ENCODE measurements around the gene RNU6-9. TPM values are rescaled to one million over a fixed set of nuclear protein-coding genes. Genes with fewer than 3 reads are reported as not detected.

Gene RNU6-9
- total RNA-seq, 1 experiment from 2014 or later: not detected

- Histone ChIP-seq H3K4me1 (ENCODE audit: control insufficient read depth, insufficient read depth, low read length) (no peaks in the 10 kb centered on the region), H3K27ac (ENCODE audit: low read length) (no peak overlapping the region), H3K4me3 (ENCODE audit: low read depth in 2 of 2, low read length in 2 of 2) (no peak overlapping the region), H3K9me3 (ENCODE audit: control insufficient read depth, insufficient read depth, low read depth, low read length) (no peaks in the 10 kb centered on the region), H3K36me3 (ENCODE audit: control insufficient read depth, insufficient read depth, low read length) (no peaks in the 10 kb centered on the region), H3K27me3 (ENCODE audit: control insufficient read depth, insufficient read depth, low read length) (no peaks in the 10 kb centered on the region)
- no TSS peak for BruUV-seq (replicated peaks)
- TF ChIP-seq CTCF (IDR thresholded peaks at IDR 0.05): no peak
- CTCF ChIA-PET: no interaction called here
- intact Hi-C loops (cut with micrococcal nuclease; ENCODE audit: unreplicated experiment): no loop called here
- ATAC-seq (peak; percentile 37; the same call in 1 of the 2 replicates), DNase-seq (ENCODE audit: low read depth, low spot score) (no peak)
- in situ Hi-C loops (cut with HindIII; ENCODE audit: low pct_unique_long_range_greater_than_20kb, low sequenced_read_pairs): no loop called here
- POLR2A ChIA-PET: no interaction called here
Measured at GRCh38 chr19:897442-898039, 4.3 kb downstream of the RNU6-9 start.

- Histone ChIP-seq H3K4me3 (ENCODE audit: low read depth in 2 of 2, low read length in 2 of 2) (no peak overlapping the region), H3K27ac (ENCODE audit: low read length) (no peak overlapping the region), H3K36me3 (ENCODE audit: control insufficient read depth, insufficient read depth, low read length) (no peaks in the 10 kb centered on the region), H3K9me3 (ENCODE audit: control insufficient read depth, insufficient read depth, low read depth, low read length) (no peaks in the 10 kb centered on the region), H3K4me1 (ENCODE audit: control insufficient read depth, insufficient read depth, low read length) (no peaks in the 10 kb centered on the region), H3K27me3 (ENCODE audit: control insufficient read depth, insufficient read depth, low read length) (no peaks in the 10 kb centered on the region)
- no TSS peak for BruUV-seq (replicated peaks)
- TF ChIP-seq SIN3A (IDR thresholded peaks at IDR 0.05; ENCODE audit: borderline replicate concordance, insufficient read depth, low read depth, low read length): no peak
- no peak for TF ChIP-seq POLR2AphosphoS5 (IDR thresholded peaks at IDR 0.05; ENCODE audit: low read depth, low read length)
- no peak for TF ChIP-seq CTCF (IDR thresholded peaks at IDR 0.05)
- TF ChIP-seq REST (IDR thresholded peaks at IDR 0.05; ENCODE audit: insufficient read depth in 1 of 2, low read depth in 2 of 2, low read length in 1 of 2): no peak
- TF ChIP-seq TCF7L2 (IDR thresholded peaks at IDR 0.05; ENCODE audit: low read depth, low read length): no peak
- CTCF ChIA-PET: no interaction called here
- ATAC-seq (no peak), DNase-seq (ENCODE audit: low read depth, low spot score) (no peak)
- intact Hi-C loops (cut with micrococcal nuclease; ENCODE audit: unreplicated experiment): no loop called here
- in situ Hi-C loops (cut with HindIII; ENCODE audit: low pct_unique_long_range_greater_than_20kb, low sequenced_read_pairs): no loop called here
- POLR2A ChIA-PET: interaction anchor here (0.6 kb wide), 1 partner anchor 20 kb away, joined by 4 read pairs; no protein-coding TSS in a partner anchor
Measured at GRCh38 chr19:898663-899062, 5.4 kb downstream of the RNU6-9 start.
